Small intestine (tissue), 7 donors: Measurements from ENCODE around the gene PDCD1LG2. TPM values are rescaled to one million over a fixed set of nuclear protein-coding genes. Genes with fewer than 3 reads are reported as not detected.

Experiments used
- DNase-seq, 2 donors: peaks; one replicate each; pipeline versions ENCODE4 v3.0.0 to v3.0.0-alpha.2; 2013
- FAIRE-seq: peaks from 2 replicates; lab custom pipeline; 2012; peaks lifted over from hg19 to GRCh38; lab: Jason Lieb, UNC
- H3K27ac ChIP-seq, 3 donors: one replicate each; pipeline ENCODE4 v1.5.1; 2013; ENCODE audit warnings: low read length in 2 of 3, mild to moderate bottlenecking in 2 of 3, control low read depth in 1 of 3, inconsistent platforms in 1 of 3, low read depth in 1 of 3, moderate library complexity in 1 of 3
- H3K27me3 ChIP-seq, 3 donors: one replicate each; pipeline ENCODE4 v1.6.1; 2013; ENCODE audit warnings: low read length in 3 of 3, inconsistent platforms in 1 of 3; ENCODE audit not compliant: control insufficient read depth in 3 of 3, insufficient read depth in 3 of 3
- H3K36me3 ChIP-seq, 3 donors: one replicate each; pipeline ENCODE4 v1.6.1; 2013; ENCODE audit warnings: low read length in 3 of 3, inconsistent platforms in 1 of 3, low read depth in 1 of 3, mild to moderate bottlenecking in 1 of 3, moderate library complexity in 1 of 3; ENCODE audit not compliant: control insufficient read depth in 3 of 3, insufficient read depth in 2 of 3
- H3K4me1 ChIP-seq, 3 donors: one replicate each; pipeline ENCODE4 v1.6.1; 2013; ENCODE audit warnings: low read length in 2 of 3, inconsistent platforms in 1 of 3, low read depth in 1 of 3, mild to moderate bottlenecking in 1 of 3, moderate library complexity in 1 of 3; ENCODE audit not compliant: control insufficient read depth in 3 of 3, insufficient read depth in 2 of 3
- H3K4me3 ChIP-seq, 3 donors: one replicate each; pipeline ENCODE4 v1.5.1; 2013; ENCODE audit warnings: low read length in 3 of 3, control low read depth in 1 of 3, inconsistent platforms in 1 of 3, low read depth in 1 of 3, mild to moderate bottlenecking in 1 of 3, moderate library complexity in 1 of 3
- H3K9me3 ChIP-seq, 2 donors: one replicate each; pipeline ENCODE4 v1.6.1; 2013; ENCODE audit warnings: low read depth in 1 of 2, low read length in 1 of 2; ENCODE audit not compliant: control insufficient read depth in 2 of 2, insufficient read depth in 1 of 2
- WGBS, 3 donors: extraction: QIAGEN DNeasy Blood & Tissue Kit; methylation state at CpG; one replicate each; pipeline ENCODE4 v1.1.7; 2013; 5-methylcytosine and 5-hydroxymethylcytosine counted together
- polyA plus RNA-seq, 4 donors: library from polyadenylated mRNA; stranded (reverse) in 3 of 4; unstranded in 1 of 4; fragments of 200-250 nt in 3 of 4; fragments of 120-200 nt in 1 of 4; gene quantifications; one replicate each; pipeline versions ENCODE4 v1.2.1 to v1.2.3, GENCODE V29; 2013
- donor health status: healthy with polysubstance abuse.
- donor health status: control.
- donor health status: control.
- donor health status: Bipolar disorder and iron deficiency.
- donor health status: healthy.

The PDCD1LG2 gene
- polyA plus RNA-seq, 4 donors, result 0.42 to 0.52 TPM; not detected in 2

- FAIRE-seq (no peak), DNase-seq (no peak)
- Histone ChIP-seq H3K27ac (no peak overlapping the region), H3K4me1 (no peaks in the 10 kb centered on the region), H3K36me3 (no peaks in the 10 kb centered on the region), H3K4me3 (no peak overlapping the region), H3K9me3 (no peaks in the 10 kb centered on the region), H3K27me3 (no peaks in the 10 kb centered on the region)
- WGBS, 3 donors, result 80 to 91% (median 91%) methylated on average over 3 of the region's 3 CpGs
Measured at GRCh38 chr9:5552301-5552700, 42.0 kb downstream of the PDCD1LG2 start.

GRCh38 chr9:5553211-5553610 is 42.9 kb downstream of the PDCD1LG2 start:
- WGBS, 3 donors, result 63 to 90% (median 84%) methylated on average over 4 of the region's 4 CpGs

GRCh38 chr9:5554254-5554653 is 43.9 kb downstream of the PDCD1LG2 start:
- no peak overlapping the region for H3K27ac ChIP-seq
- no peak overlapping the region for H3K4me3 ChIP-seq
- no peaks in the 10 kb centered on the region for H3K36me3 ChIP-seq
- WGBS, 3 donors, result 83 to 88% (median 86%) methylated on average over 4 of the region's 4 CpGs
- H3K9me3 ChIP-seq, result no peaks in the 10 kb centered on the region
- no peaks in the 10 kb centered on the region for H3K4me1 ChIP-seq
- no peak for DNase-seq
- no peak for FAIRE-seq
- H3K27me3 ChIP-seq, result no peaks in the 10 kb centered on the region

More at GRCh38 chr9:5553211-5553610, 42.9 kb downstream of the PDCD1LG2 start:
- Histone ChIP-seq H3K27me3 (no peaks in the 10 kb centered on the region), H3K4me1 (no peaks in the 10 kb centered on the region), H3K4me3 (no peak overlapping the region), H3K36me3 (no peaks in the 10 kb centered on the region), H3K9me3 (no peaks in the 10 kb centered on the region), H3K27ac (no peak overlapping the region)
- DNase-seq (no peak), FAIRE-seq (no peak)

GRCh38 chr9:5556101-5556705 is 45.9 kb downstream of the PDCD1LG2 start:
- WGBS, 3 donors, result 77 to 89% (median 83%) methylated on average over 5 of the region's 5 CpGs
- no peak for FAIRE-seq
- Histone ChIP-seq H3K4me3 (no peak overlapping the region), H3K27me3 (no peaks in the 10 kb centered on the region), H3K36me3 (no peaks in the 10 kb centered on the region), H3K4me1 (no peaks in the 10 kb centered on the region), H3K27ac (no peak overlapping the region), H3K9me3 (no peaks in the 10 kb centered on the region)
- DNase-seq, result no peak

GRCh38 chr9:5557606-5558587 is 47.6 kb downstream of the PDCD1LG2 start:
- no peak for DNase-seq
- FAIRE-seq, result no peak
- WGBS, 3 donors, result 51 to 76% (median 64%) methylated on average over 7 of the region's 7 CpGs

GRCh38 chr9:5559659-5560058 is 49.3 kb downstream of the PDCD1LG2 start:
- no peaks in the 10 kb centered on the region for H3K27me3 ChIP-seq
- no peaks in the 10 kb centered on the region for H3K4me1 ChIP-seq
- H3K4me3 ChIP-seq, result no peak overlapping the region
- DNase-seq (no peak), FAIRE-seq (no peak)
- no peaks in the 10 kb centered on the region for H3K36me3 ChIP-seq
- WGBS, 3 donors, result 58 to 79% (median 58%) methylated on average over 2 of the region's 2 CpGs
- H3K9me3 ChIP-seq, result no peaks in the 10 kb centered on the region
- no peak overlapping the region for H3K27ac ChIP-seq

More at GRCh38 chr9:5557606-5558587, 47.6 kb downstream of the PDCD1LG2 start:
- Histone ChIP-seq H3K27ac (no peak overlapping the region), H3K9me3 (no peaks in the 10 kb centered on the region), H3K4me3 (no peak overlapping the region), H3K36me3 (no peaks in the 10 kb centered on the region), H3K27me3 (no peaks in the 10 kb centered on the region), H3K4me1 (no peaks in the 10 kb centered on the region)

GRCh38 chr9:5560443-5561100 is 50.2 kb downstream of the PDCD1LG2 start:
- no peak for FAIRE-seq
- Histone ChIP-seq H3K4me1 (no peaks in the 10 kb centered on the region), H3K4me3 (no peak overlapping the region), H3K36me3 (no peaks in the 10 kb centered on the region), H3K27ac (no peak overlapping the region), H3K9me3 (no peaks in the 10 kb centered on the region), H3K27me3 (no peaks in the 10 kb centered on the region)
- WGBS, 3 donors, result 85 to 90% (median 88%) methylated on average over 4 of the region's 4 CpGs
- no peak for DNase-seq

GRCh38 chr9:5561828-5562488 is 51.6 kb downstream of the PDCD1LG2 start:
- FAIRE-seq, result no peak
- no peaks in the 10 kb centered on the region for H3K36me3 ChIP-seq
- no peak overlapping the region for H3K27ac ChIP-seq
- no peaks in the 10 kb centered on the region for H3K27me3 ChIP-seq
- no peaks in the 10 kb centered on the region for H3K4me1 ChIP-seq
- WGBS, 3 donors, result 97% methylated on average over 1 of the region's 1 CpG
- H3K9me3 ChIP-seq, result no peaks in the 10 kb centered on the region
- H3K4me3 ChIP-seq, result no peak overlapping the region
- DNase-seq, result no peak
